ENCODE results near the gene NAV3. TPM values are rescaled to one million over a fixed set of nuclear protein-coding genes. Genes with fewer than 3 reads are reported as not detected.

Gene NAV3
- total and polyA plus RNA-seq, 7 donors: 0.47 to 4.2 (median 2.2) TPM

DNA sequence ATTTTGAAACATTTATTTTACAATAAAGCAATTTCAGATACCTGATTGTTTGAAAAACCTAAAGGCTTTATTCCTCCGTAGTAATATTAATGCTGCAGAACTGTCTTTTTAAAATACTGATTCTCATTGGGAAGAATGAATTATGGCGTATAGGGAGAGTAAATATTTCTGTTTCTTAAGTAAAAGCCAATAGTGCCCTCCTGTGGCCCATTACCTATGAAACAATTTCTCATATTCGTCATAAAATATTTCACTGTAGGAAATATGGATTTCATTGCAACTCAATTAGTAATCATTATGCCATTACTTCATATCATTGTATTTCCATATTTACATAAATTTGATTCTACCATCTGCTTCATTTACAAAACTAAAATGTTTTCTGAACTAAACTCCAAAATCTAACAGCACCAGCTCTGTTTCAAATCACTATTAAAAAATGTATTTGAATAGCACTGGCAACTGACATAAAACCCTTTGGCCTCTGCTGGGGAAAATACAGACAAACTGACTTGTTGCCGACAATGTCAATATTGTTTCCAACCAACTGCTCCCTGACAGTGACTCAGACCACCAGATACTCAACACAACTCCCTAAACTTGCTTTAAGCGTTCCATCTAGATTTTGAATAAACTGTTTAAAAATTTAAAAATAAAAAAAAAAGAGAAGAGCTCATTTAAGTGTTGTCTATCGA, 290.3 kb downstream of the NAV3 start:
- intact Hi-C loops (cut with DNase I): no loop called here
- 50 to 73% (median 61%) methylated on average over 6 of the region's 6 CpGs for WGBS, 3 donors
- Histone ChIP-seq H3K4me1 (no peaks in the 10 kb centered on the region), H3K4me3 (no peak overlapping the region), H3K36me3 (ENCODE audit: insufficient read depth in 1 of 2, low read depth in 1 of 2) (no peaks in the 10 kb centered on the region), H3K27me3 (ENCODE audit: insufficient read depth in 3 of 3, low read length in 2 of 3) (no peaks in the 10 kb centered on the region), H3K27ac (no peak overlapping the region), H3K9me3 (no peaks in the 10 kb centered on the region)
- DNase-seq: no peak
- TF ChIP-seq, protein P1, sequence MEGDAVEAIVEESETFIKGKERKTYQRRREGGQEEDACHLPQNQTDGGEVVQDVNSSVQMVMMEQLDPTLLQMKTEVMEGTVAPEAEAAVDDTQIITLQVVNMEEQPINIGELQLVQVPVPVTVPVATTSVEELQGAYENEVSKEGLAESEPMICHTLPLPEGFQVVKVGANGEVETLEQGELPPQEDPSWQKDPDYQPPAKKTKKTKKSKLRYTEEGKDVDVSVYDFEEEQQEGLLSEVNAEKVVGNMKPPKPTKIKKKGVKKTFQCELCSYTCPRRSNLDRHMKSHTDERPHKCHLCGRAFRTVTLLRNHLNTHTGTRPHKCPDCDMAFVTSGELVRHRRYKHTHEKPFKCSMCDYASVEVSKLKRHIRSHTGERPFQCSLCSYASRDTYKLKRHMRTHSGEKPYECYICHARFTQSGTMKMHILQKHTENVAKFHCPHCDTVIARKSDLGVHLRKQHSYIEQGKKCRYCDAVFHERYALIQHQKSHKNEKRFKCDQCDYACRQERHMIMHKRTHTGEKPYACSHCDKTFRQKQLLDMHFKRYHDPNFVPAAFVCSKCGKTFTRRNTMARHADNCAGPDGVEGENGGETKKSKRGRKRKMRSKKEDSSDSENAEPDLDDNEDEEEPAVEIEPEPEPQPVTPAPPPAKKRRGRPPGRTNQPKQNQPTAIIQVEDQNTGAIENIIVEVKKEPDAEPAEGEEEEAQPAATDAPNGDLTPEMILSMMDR (IDR thresholded peaks at IDR 0.05): no peak
- no peak for ATAC-seq

DNA sequence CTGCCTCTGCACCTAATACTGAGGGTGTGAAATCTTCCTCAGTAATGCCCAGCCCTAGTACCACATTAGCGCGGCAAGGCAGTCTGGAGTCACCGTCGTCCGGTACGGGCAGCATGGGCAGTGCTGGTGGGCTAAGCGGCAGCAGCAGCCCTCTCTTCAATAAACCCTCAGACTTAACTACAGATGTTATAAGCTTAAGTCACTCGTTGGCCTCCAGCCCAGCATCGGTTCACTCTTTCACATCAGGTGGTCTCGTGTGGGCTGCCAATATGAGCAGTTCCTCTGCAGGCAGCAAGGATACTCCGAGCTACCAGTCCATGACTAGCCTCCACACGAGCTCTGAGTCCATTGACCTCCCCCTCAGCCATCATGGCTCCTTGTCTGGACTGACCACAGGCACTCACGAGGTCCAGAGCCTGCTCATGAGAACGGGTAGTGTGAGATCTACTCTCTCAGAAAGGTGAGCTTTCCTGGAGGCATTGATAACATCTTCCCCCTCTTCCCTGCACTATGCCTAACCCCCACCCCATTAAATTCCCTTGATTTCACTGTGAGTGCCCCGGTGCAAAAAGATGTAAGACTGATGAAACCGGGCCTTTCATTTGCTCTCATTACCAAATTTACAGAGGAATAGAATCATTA, 291.4 kb downstream of the NAV3 start:
- Histone ChIP-seq H3K4me1 (no peaks in the 10 kb centered on the region), H3K27me3 (ENCODE audit: insufficient read depth in 3 of 3, low read length in 2 of 3) (no peaks in the 10 kb centered on the region), H3K36me3 (ENCODE audit: insufficient read depth in 1 of 2, low read depth in 1 of 2) (no peaks in the 10 kb centered on the region), H3K4me3 (no peak overlapping the region), H3K9me3 (no peaks in the 10 kb centered on the region), H3K27ac (no peak overlapping the region)
- WGBS, 3 donors: 81 to 85% (median 82%) methylated on average over 16 of the region's 16 CpGs
- ATAC-seq (no peak), DNase-seq (no peak)
- intact Hi-C loops (cut with DNase I): no loop called here
- TF ChIP-seq, protein P1 (IDR thresholded peaks at IDR 0.05): no peak

DNA sequence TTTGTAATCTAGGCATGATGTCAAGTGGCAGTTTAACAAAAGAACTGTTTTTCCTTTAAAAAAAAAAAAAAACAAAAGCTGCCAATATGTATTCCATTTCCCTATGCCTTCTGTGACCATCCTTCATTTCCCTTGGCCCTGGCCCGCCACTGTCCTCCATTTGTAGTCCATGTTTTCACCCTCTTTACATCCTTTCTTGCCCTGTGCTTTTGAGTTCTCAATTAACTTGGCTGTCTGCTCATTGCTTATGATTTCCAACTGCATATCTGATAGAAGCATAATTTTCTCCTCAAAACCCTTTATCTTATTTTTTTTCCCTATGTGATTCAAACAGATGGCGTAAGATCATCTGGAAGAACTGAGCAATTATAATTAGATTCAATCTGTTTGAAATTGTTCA, 297.5 kb downstream of the NAV3 start:
- WGBS, 3 donors: 49 to 61% (median 52%) methylated on average over 2 of the region's 2 CpGs
- TF ChIP-seq, protein P1 (IDR thresholded peaks at IDR 0.05): no peak
- H3K4me3 ChIP-seq: no peak overlapping the region
- ATAC-seq: no peak
- no peak for DNase-seq
- H3K27me3 ChIP-seq (ENCODE audit: insufficient read depth in 3 of 3, low read length in 2 of 3): no peaks in the 10 kb centered on the region
- no peaks in the 10 kb centered on the region for H3K36me3 ChIP-seq (ENCODE audit: insufficient read depth in 1 of 2, low read depth in 1 of 2)
- H3K9me3 ChIP-seq: no peaks in the 10 kb centered on the region
- no peaks in the 10 kb centered on the region for H3K4me1 ChIP-seq
- intact Hi-C loops (cut with DNase I): no loop called here
- H3K27ac ChIP-seq: no peak overlapping the region

DNA sequence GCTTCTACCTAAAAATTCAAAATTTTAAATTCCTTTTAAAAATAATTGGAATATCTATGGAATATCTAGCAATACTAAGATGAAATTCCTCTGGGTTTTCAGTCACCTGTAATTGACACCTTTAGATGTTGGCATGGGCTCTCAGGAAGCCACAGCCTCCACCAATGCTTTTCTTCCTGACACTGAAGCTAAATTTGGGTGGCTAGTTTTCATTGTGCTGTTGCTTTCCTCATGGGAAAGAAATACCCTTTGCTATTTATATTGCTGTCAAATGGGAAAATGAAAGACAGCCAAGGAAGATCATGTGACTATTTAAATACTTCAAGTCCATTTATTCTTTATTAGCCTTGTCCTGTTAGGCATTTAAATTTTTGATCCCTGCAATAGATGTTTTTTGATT, 313.0 kb downstream of the NAV3 start:
- H3K36me3 ChIP-seq (ENCODE audit: insufficient read depth in 1 of 2, low read depth in 1 of 2): no peaks in the 10 kb centered on the region
- intact Hi-C loops (cut with DNase I): no loop called here
- peak in 1 of 4 donors; percentile 40 for ATAC-seq
- H3K27ac ChIP-seq: no peak overlapping the region
- TF ChIP-seq, protein P1 (IDR thresholded peaks at IDR 0.05): no peak
- no peak for DNase-seq
- H3K4me1 ChIP-seq: no peaks in the 10 kb centered on the region
- H3K9me3 ChIP-seq: no peaks in the 10 kb centered on the region
- H3K27me3 ChIP-seq (ENCODE audit: insufficient read depth in 3 of 3, low read length in 2 of 3): no peaks in the 10 kb centered on the region
- no peak overlapping the region for H3K4me3 ChIP-seq
